Measurements from ENCODE around the gene TASP1.

The TASP1 gene

GRCh38 chr20:13402986-13403385 lies 235.7 kb downstream of the TASP1 start:
- no peak overlapping the region for H3K9ac ChIP-seq (ENCODE audit: low read depth, low read length)
- no peaks in the 10 kb centered on the region for H3K36me3 ChIP-seq (ENCODE audit: control insufficient read depth, insufficient read depth, low read length)
- H3K9me3 ChIP-seq (ENCODE audit: control insufficient read depth, insufficient read depth, low read length), result no peaks in the 10 kb centered on the region
- H3K4me3 ChIP-seq (ENCODE audit: low read depth, low read length), result no peak overlapping the region
- H3K4me1 ChIP-seq (ENCODE audit: control insufficient read depth, insufficient read depth, low read length), result no peaks in the 10 kb centered on the region
- no peaks in the 10 kb centered on the region for H3K27me3 ChIP-seq (ENCODE audit: control insufficient read depth, insufficient read depth, low read length)

- H3K4me1 ChIP-seq (ENCODE audit: control insufficient read depth, insufficient read depth, low read length), result no peaks in the 10 kb centered on the region
- H3K9me3 ChIP-seq (ENCODE audit: control insufficient read depth, insufficient read depth, low read length), result no peaks in the 10 kb centered on the region
- no peak overlapping the region for H3K9ac ChIP-seq (ENCODE audit: low read depth, low read length)
- H3K36me3 ChIP-seq (ENCODE audit: control insufficient read depth, insufficient read depth, low read length), result no peaks in the 10 kb centered on the region
- no peak overlapping the region for H3K4me3 ChIP-seq (ENCODE audit: low read depth, low read length)
- no peaks in the 10 kb centered on the region for H3K27me3 ChIP-seq (ENCODE audit: control insufficient read depth, insufficient read depth, low read length)
These were observed 236.5 kb downstream of the TASP1 start for GRCh38 chr20:13402171-13402760.

GRCh38 chr20:13401596-13401995 lies 237.1 kb downstream of the TASP1 start:
- Histone ChIP-seq H3K4me3 (ENCODE audit: low read depth, low read length) (no peak overlapping the region), H3K27me3 (ENCODE audit: control insufficient read depth, insufficient read depth, low read length) (no peaks in the 10 kb centered on the region), H3K9me3 (ENCODE audit: control insufficient read depth, insufficient read depth, low read length) (no peaks in the 10 kb centered on the region), H3K4me1 (ENCODE audit: control insufficient read depth, insufficient read depth, low read length) (no peaks in the 10 kb centered on the region), H3K9ac (ENCODE audit: low read depth, low read length) (no peak overlapping the region), H3K36me3 (ENCODE audit: control insufficient read depth, insufficient read depth, low read length) (no peaks in the 10 kb centered on the region)

- Histone ChIP-seq H3K27me3 (ENCODE audit: control insufficient read depth, insufficient read depth, low read length) (no peaks in the 10 kb centered on the region), H3K9ac (ENCODE audit: low read depth, low read length) (no peak overlapping the region), H3K4me1 (ENCODE audit: control insufficient read depth, insufficient read depth, low read length) (no peaks in the 10 kb centered on the region), H3K9me3 (ENCODE audit: control insufficient read depth, insufficient read depth, low read length) (no peaks in the 10 kb centered on the region), H3K36me3 (ENCODE audit: control insufficient read depth, insufficient read depth, low read length) (no peaks in the 10 kb centered on the region), H3K4me3 (ENCODE audit: low read depth, low read length) (no peak overlapping the region)
These were observed 238.3 kb downstream of the TASP1 start for GRCh38 chr20:13400453-13400852.

GRCh38 chr20:13397300-13397724 lies 241.4 kb downstream of the TASP1 start:
- Histone ChIP-seq H3K4me3 (ENCODE audit: low read depth, low read length) (no peak overlapping the region), H3K4me1 (ENCODE audit: control insufficient read depth, insufficient read depth, low read length) (no peaks in the 10 kb centered on the region), H3K27me3 (ENCODE audit: control insufficient read depth, insufficient read depth, low read length) (no peaks in the 10 kb centered on the region), H3K9me3 (ENCODE audit: control insufficient read depth, insufficient read depth, low read length) (no peaks in the 10 kb centered on the region), H3K36me3 (ENCODE audit: control insufficient read depth, insufficient read depth, low read length) (no peaks in the 10 kb centered on the region), H3K9ac (ENCODE audit: low read depth, low read length) (no peak overlapping the region)

GRCh38 chr20:13396826-13397225 lies 241.9 kb downstream of the TASP1 start:
- Histone ChIP-seq H3K9me3 (ENCODE audit: control insufficient read depth, insufficient read depth, low read length) (no peaks in the 10 kb centered on the region), H3K4me1 (ENCODE audit: control insufficient read depth, insufficient read depth, low read length) (no peaks in the 10 kb centered on the region), H3K4me3 (ENCODE audit: low read depth, low read length) (no peak overlapping the region), H3K36me3 (ENCODE audit: control insufficient read depth, insufficient read depth, low read length) (no peaks in the 10 kb centered on the region), H3K9ac (ENCODE audit: low read depth, low read length) (no peak overlapping the region), H3K27me3 (ENCODE audit: control insufficient read depth, insufficient read depth, low read length) (no peaks in the 10 kb centered on the region)

- H3K4me1 ChIP-seq (ENCODE audit: control insufficient read depth, insufficient read depth, low read length), result no peaks in the 10 kb centered on the region
- no peak overlapping the region for H3K4me3 ChIP-seq (ENCODE audit: low read depth, low read length)
- no peaks in the 10 kb centered on the region for H3K27me3 ChIP-seq (ENCODE audit: control insufficient read depth, insufficient read depth, low read length)
- H3K36me3 ChIP-seq (ENCODE audit: control insufficient read depth, insufficient read depth, low read length), result no peaks in the 10 kb centered on the region
- H3K9me3 ChIP-seq (ENCODE audit: control insufficient read depth, insufficient read depth, low read length), result no peaks in the 10 kb centered on the region
- H3K9ac ChIP-seq (ENCODE audit: low read depth, low read length), result no peak overlapping the region
These were observed 242.7 kb downstream of the TASP1 start for GRCh38 chr20:13396022-13396421.

GRCh38 chr20:13395232-13395631 lies 243.5 kb downstream of the TASP1 start:
- H3K36me3 ChIP-seq (ENCODE audit: control insufficient read depth, insufficient read depth, low read length), result no peaks in the 10 kb centered on the region
- no peaks in the 10 kb centered on the region for H3K27me3 ChIP-seq (ENCODE audit: control insufficient read depth, insufficient read depth, low read length)
- no peak overlapping the region for H3K4me3 ChIP-seq (ENCODE audit: low read depth, low read length)
- no peaks in the 10 kb centered on the region for H3K9me3 ChIP-seq (ENCODE audit: control insufficient read depth, insufficient read depth, low read length)
- no peak overlapping the region for H3K9ac ChIP-seq (ENCODE audit: low read depth, low read length)
- H3K4me1 ChIP-seq (ENCODE audit: control insufficient read depth, insufficient read depth, low read length), result no peaks in the 10 kb centered on the region

GRCh38 chr20:13392391-13392790 lies 246.3 kb downstream of the TASP1 start:
- Histone ChIP-seq H3K27me3 (ENCODE audit: control insufficient read depth, insufficient read depth, low read length) (no peaks in the 10 kb centered on the region), H3K4me3 (ENCODE audit: low read depth, low read length) (no peak overlapping the region), H3K36me3 (ENCODE audit: control insufficient read depth, insufficient read depth, low read length) (peaks cover 3% of the 10 kb centered on the region), H3K4me1 (ENCODE audit: control insufficient read depth, insufficient read depth, low read length) (peaks cover 2% of the 10 kb centered on the region), H3K9ac (ENCODE audit: low read depth, low read length) (no peak overlapping the region), H3K9me3 (ENCODE audit: control insufficient read depth, insufficient read depth, low read length) (no peaks in the 10 kb centered on the region)

- H3K4me1 ChIP-seq (ENCODE audit: control insufficient read depth, insufficient read depth, low read length), result peaks cover 2% of the 10 kb centered on the region
- no peaks in the 10 kb centered on the region for H3K27me3 ChIP-seq (ENCODE audit: control insufficient read depth, insufficient read depth, low read length)
- H3K4me3 ChIP-seq (ENCODE audit: low read depth, low read length), result no peak overlapping the region
- H3K36me3 ChIP-seq (ENCODE audit: control insufficient read depth, insufficient read depth, low read length), result peaks cover 4% of the 10 kb centered on the region
- no peak overlapping the region for H3K9ac ChIP-seq (ENCODE audit: low read depth, low read length)
- H3K9me3 ChIP-seq (ENCODE audit: control insufficient read depth, insufficient read depth, low read length), result no peaks in the 10 kb centered on the region
These were observed 249.6 kb downstream of the TASP1 start for GRCh38 chr20:13389115-13389514.

GRCh38 chr20:13384132-13384531 lies 254.6 kb downstream of the TASP1 start:
- no peaks in the 10 kb centered on the region for H3K27me3 ChIP-seq (ENCODE audit: control insufficient read depth, insufficient read depth, low read length)
- no peak overlapping the region for H3K9ac ChIP-seq (ENCODE audit: low read depth, low read length)
- H3K36me3 ChIP-seq (ENCODE audit: control insufficient read depth, insufficient read depth, low read length), result peaks cover 4% of the 10 kb centered on the region
- H3K9me3 ChIP-seq (ENCODE audit: control insufficient read depth, insufficient read depth, low read length), result no peaks in the 10 kb centered on the region
- H3K4me3 ChIP-seq (ENCODE audit: low read depth, low read length), result no peak overlapping the region
- H3K4me1 ChIP-seq (ENCODE audit: control insufficient read depth, insufficient read depth, low read length), result peaks cover 5% of the 10 kb centered on the region

GRCh38 chr20:13382786-13383185 lies 255.9 kb downstream of the TASP1 start:
- Histone ChIP-seq H3K4me1 (ENCODE audit: control insufficient read depth, insufficient read depth, low read length) (peaks cover 5% of the 10 kb centered on the region), H3K4me3 (ENCODE audit: low read depth, low read length) (no peak overlapping the region), H3K9me3 (ENCODE audit: control insufficient read depth, insufficient read depth, low read length) (no peaks in the 10 kb centered on the region), H3K9ac (ENCODE audit: low read depth, low read length) (no peak overlapping the region), H3K36me3 (ENCODE audit: control insufficient read depth, insufficient read depth, low read length) (peaks cover 4% of the 10 kb centered on the region), H3K27me3 (ENCODE audit: control insufficient read depth, insufficient read depth, low read length) (no peaks in the 10 kb centered on the region)
